Mucosa of stomach (tissue), 1 donor: Measurements from ENCODE around the gene PLCB1.

Experiments used
- H3K27me3 ChIP-seq: one replicate; pipeline ENCODE4 v1.7.0; 2013; ENCODE audit warnings: mild to moderate bottlenecking, low read length; ENCODE audit not compliant: control insufficient read depth, insufficient read depth
- H3K36me3 ChIP-seq: one replicate; pipeline ENCODE4 v1.7.0; 2013; ENCODE audit warnings: low read length; ENCODE audit not compliant: control insufficient read depth, insufficient read depth
- H3K4me1 ChIP-seq: one replicate; pipeline ENCODE4 v1.7.0; 2013; ENCODE audit warnings: mild to moderate bottlenecking, low read length; ENCODE audit not compliant: control insufficient read depth, insufficient read depth
- H3K4me3 ChIP-seq: one replicate; pipeline ENCODE4 v1.7.0; 2013; ENCODE audit warnings: low read length
- H3K9ac ChIP-seq: one replicate; pipeline ENCODE4 v1.7.0; 2013; ENCODE audit warnings: mild to moderate bottlenecking, low read length, moderate library complexity
- H3K9me3 ChIP-seq: one replicate; pipeline ENCODE4 v1.7.0; 2013; ENCODE audit warnings: mild to moderate bottlenecking, low read length, moderate library complexity; ENCODE audit not compliant: control insufficient read depth
- donor health status: Pancreatic carcinoma.

Gene PLCB1

DNA sequence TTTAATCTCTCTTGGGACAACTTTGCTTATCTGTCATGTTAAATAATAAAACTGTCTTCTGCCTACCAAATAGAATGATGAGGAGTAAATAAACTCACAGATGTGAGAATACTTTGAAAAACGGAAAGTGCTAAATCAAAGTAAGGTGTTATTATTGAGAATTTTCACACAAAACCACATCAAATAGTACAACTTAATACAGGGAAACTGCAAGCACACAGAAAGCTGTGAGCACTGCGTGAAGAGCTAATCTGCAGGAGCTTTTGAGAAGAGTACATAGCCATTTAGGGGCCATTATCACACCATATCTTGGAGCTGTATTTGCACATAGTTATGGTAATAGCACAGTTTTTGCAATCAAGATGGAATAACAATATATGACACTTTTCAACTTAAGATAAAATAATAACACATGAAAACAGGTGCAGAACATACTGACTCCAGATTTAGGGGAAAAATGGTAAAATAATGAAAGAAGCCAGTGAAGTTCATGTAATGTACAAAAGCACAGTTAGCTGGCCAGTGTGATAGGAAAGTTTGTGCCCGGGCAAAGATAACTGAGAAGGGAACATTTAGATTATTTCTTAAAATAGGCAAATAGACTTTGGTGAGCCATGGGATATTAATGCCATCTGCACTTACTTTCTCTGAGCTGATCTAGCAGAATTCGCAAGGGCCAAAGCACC, 538.3 kb downstream of the PLCB1 start:
- no peak overlapping the region for H3K4me3 ChIP-seq
- no peaks in the 10 kb centered on the region for H3K4me1 ChIP-seq
- no peaks in the 10 kb centered on the region for H3K9me3 ChIP-seq
- no peaks in the 10 kb centered on the region for H3K27me3 ChIP-seq
- no peaks in the 10 kb centered on the region for H3K36me3 ChIP-seq
- no peak overlapping the region for H3K9ac ChIP-seq

DNA sequence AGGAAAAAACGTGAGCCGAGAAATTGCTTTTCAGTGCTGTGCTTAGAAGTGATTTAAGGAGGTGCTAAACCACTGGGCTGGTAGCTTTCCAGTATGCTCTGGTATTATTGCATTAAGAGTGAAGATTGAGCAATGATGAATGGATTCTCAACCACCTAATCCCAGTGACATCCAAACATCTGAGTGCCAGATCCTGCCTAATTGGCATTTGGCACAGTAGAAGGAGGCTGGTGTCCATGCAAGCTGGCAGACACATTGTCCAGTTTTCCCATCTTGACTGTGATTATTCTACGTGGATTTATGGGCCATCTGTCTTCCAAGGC, 538.8 kb downstream of the PLCB1 start:
- Histone ChIP-seq H3K36me3 (no peaks in the 10 kb centered on the region), H3K9me3 (no peaks in the 10 kb centered on the region), H3K4me3 (no peak overlapping the region), H3K4me1 (no peaks in the 10 kb centered on the region), H3K27me3 (no peaks in the 10 kb centered on the region), H3K9ac (no peak overlapping the region)

DNA sequence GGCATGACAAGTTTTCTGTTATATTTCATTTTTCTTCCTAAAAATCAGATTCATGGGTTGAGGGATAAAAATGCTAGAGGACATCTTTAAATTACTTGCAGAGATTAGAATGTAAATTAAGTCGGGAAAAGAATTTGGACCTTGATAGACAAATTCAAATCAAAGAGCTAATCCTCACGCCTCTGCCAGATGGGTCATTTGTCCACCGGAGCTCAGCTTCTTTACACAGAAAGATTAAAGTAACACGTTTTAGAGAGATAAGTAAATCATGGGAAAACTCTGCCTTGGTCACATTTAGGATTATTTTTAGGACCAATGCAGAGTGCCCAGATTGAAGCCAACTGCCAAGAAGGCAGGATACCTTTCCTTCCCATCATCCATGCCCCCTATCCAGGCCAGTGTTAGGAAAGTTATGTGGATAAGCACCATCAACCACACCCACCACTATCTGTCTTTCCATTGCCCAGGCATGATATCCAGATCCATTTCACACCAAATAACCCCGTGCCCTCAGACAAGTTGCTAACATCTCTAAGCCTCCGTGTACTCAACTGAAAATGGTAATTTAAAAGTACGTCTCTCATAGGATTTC, 539.4 kb downstream of the PLCB1 start:
- Histone ChIP-seq H3K36me3 (no peaks in the 10 kb centered on the region), H3K4me3 (no peak overlapping the region), H3K4me1 (no peaks in the 10 kb centered on the region)

DNA sequence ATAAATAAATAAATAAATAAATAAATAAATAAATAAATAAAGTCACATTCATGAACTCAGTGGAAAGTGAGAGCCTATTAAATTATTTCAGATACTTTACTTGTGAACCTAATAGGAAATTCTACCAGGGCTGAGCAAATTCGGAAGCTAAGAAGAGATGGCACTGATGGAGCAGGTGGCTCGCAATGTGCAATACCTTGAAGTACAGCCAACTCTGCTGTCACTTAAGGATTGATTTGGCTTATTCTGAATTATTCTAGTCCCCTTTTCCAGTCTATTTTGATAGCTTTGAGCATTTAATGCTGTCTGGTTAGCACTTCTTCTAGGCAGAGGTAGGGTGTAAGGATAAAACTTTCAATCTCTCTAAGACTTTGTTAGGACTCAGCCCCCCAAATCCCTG, 541.0 kb downstream of the PLCB1 start:
- Histone ChIP-seq H3K9me3 (no peaks in the 10 kb centered on the region), H3K9ac (no peak overlapping the region), H3K36me3 (no peaks in the 10 kb centered on the region), H3K27me3 (no peaks in the 10 kb centered on the region), H3K4me1 (no peaks in the 10 kb centered on the region), H3K4me3 (no peak overlapping the region)

More for the DNA sequence above, 539.4 kb downstream of the PLCB1 start:
- no peak overlapping the region for H3K9ac ChIP-seq
- H3K27me3 ChIP-seq: no peaks in the 10 kb centered on the region
- H3K9me3 ChIP-seq: no peaks in the 10 kb centered on the region

DNA sequence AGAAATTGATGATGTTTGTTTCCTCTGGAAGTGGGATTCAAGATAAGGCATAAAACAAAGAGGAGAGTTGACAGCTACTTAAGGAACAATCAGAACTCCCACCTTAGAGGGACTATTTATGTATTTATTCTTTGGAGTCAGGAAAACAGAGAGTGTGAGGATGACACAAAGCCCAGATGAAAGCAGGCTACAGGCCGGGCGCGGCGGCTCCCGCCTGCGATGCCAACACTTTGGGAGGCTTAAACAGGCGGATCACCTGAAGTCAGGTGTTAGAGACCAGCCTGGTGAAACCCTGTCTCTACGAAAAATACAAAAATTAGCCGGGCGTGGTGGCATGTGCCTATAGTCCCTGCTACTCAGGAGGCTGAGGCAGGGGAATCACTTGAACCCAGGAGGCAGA, 543.8 kb downstream of the PLCB1 start:
- Histone ChIP-seq H3K9ac (no peak overlapping the region), H3K27me3 (no peaks in the 10 kb centered on the region), H3K36me3 (no peaks in the 10 kb centered on the region), H3K9me3 (no peaks in the 10 kb centered on the region), H3K4me1 (no peaks in the 10 kb centered on the region), H3K4me3 (no peak overlapping the region)

DNA sequence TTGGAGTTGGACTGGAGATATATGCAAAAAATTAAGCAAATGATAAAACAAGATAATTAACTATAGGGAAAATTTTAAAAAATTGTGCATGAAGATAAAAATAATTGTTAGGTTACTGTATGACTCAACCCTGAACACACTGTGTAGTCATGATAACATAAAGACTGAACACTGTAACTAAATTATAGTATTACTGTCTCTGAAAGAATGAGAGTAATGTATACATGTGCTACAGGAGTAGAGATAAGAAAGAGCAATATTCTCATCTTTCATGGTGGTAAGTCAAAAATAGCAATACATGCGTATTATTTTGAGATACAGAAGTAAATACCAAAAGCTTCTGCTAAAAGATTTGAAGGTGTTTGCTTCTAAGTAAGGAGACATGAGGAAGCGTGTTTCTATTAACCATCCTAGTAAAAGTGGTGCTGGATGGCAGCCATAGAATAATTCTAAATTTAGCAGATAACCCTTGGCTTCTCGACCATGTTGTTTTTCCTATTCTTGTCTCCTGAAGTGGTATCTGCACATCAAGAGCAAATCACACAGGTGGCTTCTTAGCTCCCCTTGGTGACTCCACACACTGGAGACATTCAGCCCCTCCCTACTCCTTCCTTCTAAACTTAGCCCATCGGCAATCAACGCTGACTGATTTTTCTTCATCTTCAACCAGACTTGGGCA, 546.2 kb downstream of the PLCB1 start:
- Histone ChIP-seq H3K4me3 (no peak overlapping the region), H3K9ac (no peak overlapping the region), H3K9me3 (no peaks in the 10 kb centered on the region), H3K4me1 (no peaks in the 10 kb centered on the region), H3K36me3 (no peaks in the 10 kb centered on the region), H3K27me3 (no peaks in the 10 kb centered on the region)

DNA sequence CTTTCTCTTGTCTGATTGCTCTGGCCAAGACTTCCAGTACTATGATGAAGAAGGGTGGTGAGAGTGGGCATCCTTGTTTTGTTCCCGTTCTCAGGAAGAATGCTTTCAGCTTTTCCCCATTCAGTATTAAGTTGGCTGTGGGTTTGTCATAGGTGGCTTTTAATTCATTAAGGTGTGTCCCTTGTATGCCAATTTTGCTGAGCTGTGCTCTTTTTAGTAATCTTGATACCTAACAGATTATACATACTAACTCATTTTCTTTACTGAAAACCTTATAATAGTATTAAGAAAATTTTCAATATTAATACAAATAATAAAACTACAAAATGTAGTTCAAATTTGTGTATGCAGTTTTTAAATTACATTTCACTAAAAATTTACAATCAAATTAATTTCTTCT, 557.3 kb downstream of the PLCB1 start:
- Histone ChIP-seq H3K9ac (no peak overlapping the region), H3K9me3 (no peaks in the 10 kb centered on the region), H3K4me1 (no peaks in the 10 kb centered on the region), H3K27me3 (no peaks in the 10 kb centered on the region), H3K4me3 (no peak overlapping the region), H3K36me3 (no peaks in the 10 kb centered on the region)

DNA sequence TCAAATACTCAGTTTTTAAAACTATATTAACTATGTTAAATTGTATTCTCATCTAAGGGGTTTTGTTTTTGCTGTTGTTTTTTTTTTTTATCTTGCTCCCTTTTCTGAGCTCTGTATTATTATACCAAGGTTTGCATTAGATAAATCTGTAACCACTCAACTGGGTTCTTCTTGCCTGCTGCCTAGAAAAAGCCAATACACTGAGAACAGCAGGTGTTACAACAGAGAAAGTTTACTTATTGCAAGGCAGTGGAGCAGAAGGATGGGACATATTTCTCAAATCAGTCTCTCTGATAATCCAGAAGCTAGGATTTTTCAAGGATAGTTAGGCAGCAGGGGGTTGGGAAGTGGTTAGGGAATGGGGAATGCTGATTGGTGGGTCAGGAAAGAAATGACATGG, 558.0 kb downstream of the PLCB1 start:
- Histone ChIP-seq H3K9ac (no peak overlapping the region), H3K4me3 (no peak overlapping the region), H3K4me1 (no peaks in the 10 kb centered on the region), H3K36me3 (no peaks in the 10 kb centered on the region), H3K27me3 (no peaks in the 10 kb centered on the region), H3K9me3 (no peaks in the 10 kb centered on the region)

DNA sequence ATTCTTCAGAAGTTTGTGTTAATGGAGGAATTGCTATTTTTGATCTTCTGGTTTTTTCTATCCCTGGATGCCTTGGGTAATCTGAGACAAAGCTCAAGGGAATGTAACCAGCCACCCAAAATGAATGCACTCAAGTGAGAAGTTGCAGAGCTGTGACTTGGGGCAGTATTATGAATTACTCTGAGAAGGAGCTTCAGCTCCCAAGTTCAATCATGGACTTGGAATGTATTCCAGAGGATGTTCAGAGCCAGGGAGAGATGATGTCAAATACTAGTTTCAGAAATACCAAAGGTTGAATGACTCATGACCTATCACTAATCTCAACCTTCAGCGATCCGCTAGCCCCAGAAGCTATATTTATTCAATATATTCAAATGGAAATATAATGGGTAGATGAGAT, 561.6 kb downstream of the PLCB1 start:
- Histone ChIP-seq H3K9me3 (no peaks in the 10 kb centered on the region), H3K36me3 (no peaks in the 10 kb centered on the region), H3K4me3 (no peak overlapping the region), H3K27me3 (no peaks in the 10 kb centered on the region), H3K9ac (no peak overlapping the region), H3K4me1 (no peaks in the 10 kb centered on the region)

DNA sequence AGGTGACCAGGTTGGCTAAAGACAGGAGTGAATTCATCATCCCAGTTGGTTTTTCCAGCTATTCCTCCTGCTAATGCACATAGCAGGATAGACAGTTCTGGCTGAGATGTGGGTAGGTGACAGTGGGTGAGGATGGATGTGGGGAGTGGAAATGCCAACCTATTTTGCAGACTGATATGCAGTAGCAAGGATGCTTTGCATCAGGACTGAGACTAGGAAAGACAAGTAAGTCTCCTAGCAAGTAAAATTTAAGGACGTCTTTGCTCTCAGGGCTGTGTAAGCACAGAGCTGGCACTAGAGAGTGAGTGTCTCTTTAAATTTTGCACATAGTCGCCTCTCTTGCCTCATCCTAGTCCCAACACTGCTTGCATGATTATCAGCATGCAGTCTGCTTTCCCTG, 568.7 kb downstream of the PLCB1 start:
- no peaks in the 10 kb centered on the region for H3K36me3 ChIP-seq
- H3K4me3 ChIP-seq: no peak overlapping the region
- H3K27me3 ChIP-seq: no peaks in the 10 kb centered on the region
- no peaks in the 10 kb centered on the region for H3K9me3 ChIP-seq
- H3K4me1 ChIP-seq: no peaks in the 10 kb centered on the region
- no peak overlapping the region for H3K9ac ChIP-seq

DNA sequence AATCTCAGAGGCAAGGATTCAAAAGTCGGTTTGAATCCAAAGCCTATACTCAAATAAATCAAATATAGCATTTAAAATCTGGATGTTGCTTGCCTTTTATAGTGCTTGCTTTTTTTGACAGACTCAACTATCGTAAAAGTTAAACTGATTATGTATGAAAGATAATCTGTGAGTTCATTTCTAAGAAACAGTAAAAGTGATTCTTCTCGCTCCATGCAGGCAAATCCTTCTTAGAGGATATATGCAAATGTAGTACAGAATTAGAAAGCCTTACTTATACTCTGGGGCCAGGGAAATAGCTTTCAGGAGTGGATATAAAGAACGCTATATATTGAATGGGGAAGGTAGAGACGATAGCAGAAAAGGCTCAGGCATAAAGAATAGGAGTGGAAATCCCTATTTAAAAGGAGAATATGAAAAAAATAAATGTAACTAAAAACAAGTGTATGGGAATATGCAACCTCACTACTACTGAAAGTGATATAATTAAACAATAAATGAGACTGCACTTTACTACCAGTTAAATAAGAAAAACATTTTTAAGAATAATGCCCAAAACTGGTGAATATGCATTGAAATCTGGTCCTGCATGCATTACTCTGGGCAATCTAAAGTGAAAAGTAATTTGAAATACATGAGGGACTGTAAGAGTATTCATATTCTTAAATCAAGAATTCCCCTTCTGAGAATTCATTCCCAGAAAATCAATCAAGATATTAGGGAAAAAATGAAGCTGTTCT, 575.1 kb downstream of the PLCB1 start:
- no peaks in the 10 kb centered on the region for H3K36me3 ChIP-seq
- no peaks in the 10 kb centered on the region for H3K4me1 ChIP-seq
- no peak overlapping the region for H3K4me3 ChIP-seq
- H3K9me3 ChIP-seq: no peaks in the 10 kb centered on the region
- no peaks in the 10 kb centered on the region for H3K27me3 ChIP-seq
- no peak overlapping the region for H3K9ac ChIP-seq

DNA sequence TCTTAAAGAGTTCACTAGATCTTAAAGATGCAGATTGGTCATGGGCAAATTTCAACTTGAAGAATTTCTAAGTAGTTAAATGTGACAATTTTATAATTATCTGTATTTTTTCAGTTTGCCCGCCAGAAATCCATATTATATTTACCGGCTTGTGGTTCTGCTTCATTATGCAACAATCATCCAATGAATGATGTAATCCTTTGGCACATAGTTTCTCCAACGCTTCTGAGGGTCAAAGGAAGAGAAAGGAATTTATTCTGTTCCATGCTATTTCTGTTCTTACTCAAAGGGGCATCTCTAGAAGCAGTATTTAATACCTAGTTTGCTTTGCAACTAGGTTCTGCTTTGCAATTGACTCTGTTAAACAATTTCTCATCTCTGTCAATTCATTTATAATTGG, 577.6 kb downstream of the PLCB1 start:
- Histone ChIP-seq H3K4me1 (no peaks in the 10 kb centered on the region), H3K36me3 (no peaks in the 10 kb centered on the region), H3K9me3 (no peaks in the 10 kb centered on the region), H3K27me3 (no peaks in the 10 kb centered on the region), H3K9ac (no peak overlapping the region), H3K4me3 (no peak overlapping the region)
